WERI-Rb-1 (cell line): Measurements from ENCODE around the gene SPCS1.
A peak's percentile ranks its signal among the peaks of the same experiment; 100 is the strongest.

ENCODE experiments used
- DNase-seq: peaks from one replicate; pipeline ENCODE4 v3.0.0-alpha.2; 2020
- H3K27ac ChIP-seq: fragments of 250-450 bp; sonication (Bioruptor Pico); 2 replicates; pipeline ENCODE4 v1.5.1; 2020; ENCODE audit warnings: mild to moderate bottlenecking, moderate library complexity
- H3K27me3 ChIP-seq: fragments of 250-450 bp; sonication (Bioruptor Pico); 2 replicates; pipeline ENCODE4 v1.5.1; 2021; ENCODE audit warnings: mild to moderate bottlenecking, low read depth, moderate library complexity; ENCODE audit not compliant: insufficient read depth, severe bottlenecking
- H3K36me3 ChIP-seq: fragments of 250-450 bp; sonication (Bioruptor Pico); 2 replicates; pipeline ENCODE4 v1.5.1; 2020; ENCODE audit warnings: mild to moderate bottlenecking, moderate library complexity
- H3K4me3 ChIP-seq: 2 replicates; pipeline ENCODE4 v1.5.1; 2011; ENCODE audit warnings: low read depth, mild to moderate bottlenecking, control low read depth, low read length
- H3K9me3 ChIP-seq: fragments of 250-450 bp; sonication (Bioruptor Pico); 2 replicates; pipeline ENCODE4 v1.5.1; 2021; ENCODE audit warnings: mild to moderate bottlenecking, moderate library complexity; ENCODE audit not compliant: severe bottlenecking
- TF ChIP-seq, protein P1 (sequence below): IDR thresholded peaks from 2 replicates; pipeline ENCODE4 v1.5.1; 2011; ENCODE audit warnings: low read depth, mild to moderate bottlenecking, control low read depth, inconsistent platforms, low read length

Gene SPCS1

DNA sequence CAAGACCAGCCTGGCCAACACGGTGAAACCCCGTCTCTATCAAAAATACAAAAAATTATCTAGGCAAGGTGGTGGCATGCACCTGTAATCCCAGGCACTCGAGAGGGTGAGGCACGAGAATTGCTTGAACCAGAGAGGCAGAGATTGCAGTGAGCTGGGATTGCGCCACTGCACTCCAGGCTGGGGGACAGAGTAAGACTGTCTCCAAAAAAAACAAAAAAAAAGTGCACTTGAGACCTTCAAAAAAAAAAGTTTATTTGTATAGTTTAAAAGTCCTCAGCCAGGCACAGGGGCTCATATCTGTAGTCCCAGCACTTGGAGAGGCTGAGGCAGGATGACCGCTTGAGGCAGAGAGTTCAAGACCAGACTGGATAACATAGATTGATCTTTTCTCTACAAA lies 22.3 kb upstream of the SPCS1 start:
- no peaks in the 10 kb centered on the region for H3K27me3 ChIP-seq
- peaks cover 58% of the 10 kb centered on the region for H3K36me3 ChIP-seq
- no peaks in the 10 kb centered on the region for H3K9me3 ChIP-seq
- DNase-seq, result no peak
- H3K4me3 ChIP-seq, result no peak overlapping the region
- H3K27ac ChIP-seq, result no peak overlapping the region
- TF ChIP-seq, protein P1, sequence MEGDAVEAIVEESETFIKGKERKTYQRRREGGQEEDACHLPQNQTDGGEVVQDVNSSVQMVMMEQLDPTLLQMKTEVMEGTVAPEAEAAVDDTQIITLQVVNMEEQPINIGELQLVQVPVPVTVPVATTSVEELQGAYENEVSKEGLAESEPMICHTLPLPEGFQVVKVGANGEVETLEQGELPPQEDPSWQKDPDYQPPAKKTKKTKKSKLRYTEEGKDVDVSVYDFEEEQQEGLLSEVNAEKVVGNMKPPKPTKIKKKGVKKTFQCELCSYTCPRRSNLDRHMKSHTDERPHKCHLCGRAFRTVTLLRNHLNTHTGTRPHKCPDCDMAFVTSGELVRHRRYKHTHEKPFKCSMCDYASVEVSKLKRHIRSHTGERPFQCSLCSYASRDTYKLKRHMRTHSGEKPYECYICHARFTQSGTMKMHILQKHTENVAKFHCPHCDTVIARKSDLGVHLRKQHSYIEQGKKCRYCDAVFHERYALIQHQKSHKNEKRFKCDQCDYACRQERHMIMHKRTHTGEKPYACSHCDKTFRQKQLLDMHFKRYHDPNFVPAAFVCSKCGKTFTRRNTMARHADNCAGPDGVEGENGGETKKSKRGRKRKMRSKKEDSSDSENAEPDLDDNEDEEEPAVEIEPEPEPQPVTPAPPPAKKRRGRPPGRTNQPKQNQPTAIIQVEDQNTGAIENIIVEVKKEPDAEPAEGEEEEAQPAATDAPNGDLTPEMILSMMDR, result no peak

DNA sequence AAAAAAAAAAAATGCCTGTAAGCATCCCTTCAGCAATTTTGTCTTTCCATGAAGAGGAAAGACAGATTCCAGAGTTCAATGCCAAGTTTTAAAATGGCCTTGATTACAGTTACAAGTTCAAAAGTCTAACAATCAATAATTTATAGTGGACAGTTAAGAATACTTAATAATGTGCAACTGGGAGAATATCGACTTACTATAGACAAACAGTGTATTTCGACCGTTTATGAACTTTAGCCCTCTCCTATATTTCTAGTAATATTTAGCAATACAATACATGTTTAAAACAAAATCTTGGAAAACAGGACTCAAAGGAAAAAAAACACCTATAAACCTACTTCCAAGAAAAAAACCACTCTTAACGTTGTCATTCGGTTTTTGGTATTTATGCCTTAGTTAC lies 21.7 kb upstream of the SPCS1 start:
- no peak for DNase-seq
- H3K4me3 ChIP-seq, result no peak overlapping the region
- peaks cover 58% of the 10 kb centered on the region for H3K36me3 ChIP-seq
- H3K27me3 ChIP-seq, result no peaks in the 10 kb centered on the region
- no peak overlapping the region for H3K27ac ChIP-seq
- no peaks in the 10 kb centered on the region for H3K9me3 ChIP-seq
- TF ChIP-seq, protein P1, result no peak

DNA sequence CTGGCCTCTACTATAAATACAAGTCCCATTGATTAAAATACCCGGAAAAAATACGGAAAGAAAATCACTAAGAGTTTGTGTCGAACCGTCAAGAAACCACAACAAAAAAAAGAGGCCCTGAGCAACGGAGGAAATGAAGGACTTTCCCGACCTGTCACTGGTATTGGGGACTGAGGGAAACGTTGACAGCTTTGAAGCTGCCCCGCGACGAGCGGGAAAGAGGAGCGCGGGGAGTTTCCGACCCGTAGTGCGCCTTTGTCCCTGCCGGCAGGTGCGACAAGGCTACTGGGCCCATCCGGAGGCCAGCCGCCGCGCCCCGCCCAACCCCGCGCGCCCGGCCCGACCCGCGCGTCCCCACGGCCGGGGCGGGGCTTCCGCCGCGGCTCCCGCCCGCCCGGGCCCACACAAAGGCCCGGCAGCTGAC lies 20.6 kb upstream of the SPCS1 start:
- peaks cover 58% of the 10 kb centered on the region for H3K36me3 ChIP-seq
- no peaks in the 10 kb centered on the region for H3K27me3 ChIP-seq
- DNase-seq, result peak; percentile 88
- TF ChIP-seq, protein P1, result no peak
- H3K4me3 ChIP-seq, result peak overlapping the region; percentile 87
- no peaks in the 10 kb centered on the region for H3K9me3 ChIP-seq
- H3K27ac ChIP-seq, result peak overlapping the region; percentile 95

DNA sequence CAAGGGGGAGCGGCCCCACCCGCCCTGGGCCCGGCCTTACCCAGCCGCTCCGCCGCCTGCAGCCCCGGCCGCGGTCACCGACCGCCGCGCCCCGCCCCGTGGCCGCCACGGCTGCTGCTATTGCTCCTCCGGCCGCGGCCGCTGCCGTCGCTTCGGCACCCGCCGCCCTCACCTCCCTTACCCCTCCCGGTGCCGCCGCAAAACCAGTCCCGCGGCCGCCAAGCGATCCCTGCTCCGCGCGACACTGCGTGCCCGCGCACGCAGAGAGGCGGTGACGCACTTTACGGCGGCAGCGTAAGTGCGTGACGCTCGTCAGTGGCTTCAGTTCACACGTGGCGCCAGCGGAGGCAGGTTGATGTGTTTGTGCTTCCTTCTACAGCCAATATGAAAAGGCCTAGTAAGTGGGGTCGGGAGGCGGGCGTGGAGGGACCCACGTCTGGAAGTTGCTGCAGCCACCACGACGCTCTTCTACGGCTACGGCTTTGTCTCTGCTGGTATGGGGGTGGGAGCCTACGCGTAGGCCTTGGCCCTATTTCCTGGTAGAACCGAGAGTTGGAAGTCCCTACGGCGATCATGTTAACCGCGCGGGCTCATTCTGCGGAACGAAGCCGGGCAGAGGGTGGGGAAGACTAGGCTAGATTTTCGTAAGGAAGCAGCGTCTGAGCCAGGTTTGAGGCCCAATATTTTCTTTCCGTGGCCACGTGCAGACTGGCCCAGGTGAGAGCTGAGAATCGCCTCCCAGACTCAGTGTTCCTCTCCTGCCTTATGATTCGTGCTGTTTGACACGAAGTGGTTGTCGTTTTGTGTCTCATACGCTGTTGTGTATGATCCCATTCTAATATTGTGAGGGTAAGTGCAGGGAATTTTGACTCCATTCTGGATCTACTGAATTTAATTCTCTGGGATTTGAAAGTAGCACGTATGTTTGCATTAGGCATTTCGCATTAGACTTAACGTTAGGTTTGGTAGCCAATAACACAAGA lies 19.9 kb upstream of the SPCS1 start, which contains the start of the genes GNL3 and PBRM1:
Gene GNL3, plus strand, starts transcription at position 324 of the 983 bp plus-strand sequence. Its CDS starts 61 bp downstream, at position 385.
Gene PBRM1, minus strand, starts transcription at position 205 of the 983 bp plus-strand sequence.
- Histone ChIP-seq H3K36me3 (peaks cover 58% of the 10 kb centered on the region), H3K27me3 (no peaks in the 10 kb centered on the region), H3K27ac (peak within 1 kb of the TSS; percentile 95), H3K9me3 (no peaks in the 10 kb centered on the region), H3K4me3 (peak within 1 kb of the TSS; percentile 90)
- peak; percentile 93 for DNase-seq
- TF ChIP-seq, protein P1, result no peak

DNA sequence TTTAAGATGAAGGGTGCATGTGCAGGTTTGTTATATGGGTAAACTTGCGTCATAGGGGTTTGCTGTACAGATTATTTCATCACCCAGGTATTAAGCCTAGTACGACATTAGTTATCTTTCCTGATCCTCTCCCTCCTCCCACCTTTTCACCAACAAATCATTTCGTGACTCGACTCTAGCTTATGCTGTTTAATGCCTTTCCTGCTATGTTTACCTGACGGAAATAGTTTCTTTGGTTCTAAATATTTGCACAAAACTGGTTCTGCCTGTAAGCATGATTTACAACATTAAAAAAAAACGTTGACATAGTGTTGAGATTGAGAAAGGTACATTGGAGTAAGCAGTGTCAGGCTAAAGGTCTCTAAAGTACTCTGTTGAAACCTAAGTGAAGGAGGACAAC lies 17.6 kb upstream of the SPCS1 start:
- DNase-seq, result no peak
- H3K36me3 ChIP-seq, result peaks cover 69% of the 10 kb centered on the region
- no peaks in the 10 kb centered on the region for H3K27me3 ChIP-seq
- no peak overlapping the region; the same call in 1 of the 2 replicates for H3K27ac ChIP-seq
- TF ChIP-seq, protein P1, result no peak
- no peaks in the 10 kb centered on the region for H3K9me3 ChIP-seq
- no peak overlapping the region for H3K4me3 ChIP-seq
